Endodermal cell (in vitro differentiated cells): Measurements from ENCODE around the gene GATD1. TPM values are rescaled to one million over a fixed set of nuclear protein-coding genes. Genes with fewer than 3 reads are reported as not detected.

Source experiments
- DNase-seq: peaks from one replicate; pipeline ENCODE4 v3.0.0-alpha.2; 2017
- H3K27ac ChIP-seq: 2 replicates; pipeline ENCODE4 v1.5.1; 2013; ENCODE audit warnings: mild to moderate bottlenecking, low read depth, low read length, moderate library complexity
- H3K27me3 ChIP-seq: 2 replicates; pipeline ENCODE4 v1.6.1; 2013; ENCODE audit warnings: mild to moderate bottlenecking, low read length, moderate library complexity; ENCODE audit not compliant: insufficient read depth, control insufficient read depth, poor library complexity, severe bottlenecking
- H3K36me3 ChIP-seq: 2 replicates; pipeline ENCODE4 v1.7.0; 2013; ENCODE audit warnings: mild to moderate bottlenecking, low read length, moderate library complexity; ENCODE audit not compliant: control insufficient read depth, insufficient read depth
- H3K4me1 ChIP-seq: one replicate; pipeline ENCODE4 v1.7.0; 2013; ENCODE audit warnings: low read length; ENCODE audit not compliant: control insufficient read depth, insufficient read depth
- H3K4me3 ChIP-seq: 2 replicates; pipeline ENCODE4 v1.5.1; 2013; ENCODE audit warnings: mild to moderate bottlenecking, low read length, moderate library complexity
- H3K9ac ChIP-seq: 2 replicates; pipeline ENCODE4 v1.6.1; 2013; ENCODE audit warnings: mild to moderate bottlenecking, low read length, moderate library complexity; ENCODE audit not compliant: poor library complexity, severe bottlenecking; ENCODE audit errors: extremely low read depth
- H3K9me3 ChIP-seq: 2 replicates; pipeline ENCODE4 v1.6.1; 2013; ENCODE audit warnings: mild to moderate bottlenecking, low read length, moderate library complexity; ENCODE audit not compliant: control insufficient read depth
- H3K27ac Mint-ChIP-seq: 2 replicates; pipeline ENCODE4 v1.8.0; 2020; ENCODE audit warnings: mixed read lengths
- H3K27me3 Mint-ChIP-seq: 2 replicates; pipeline ENCODE4 v1.8.0; 2021; ENCODE audit warnings: mild to moderate bottlenecking, mixed read lengths; ENCODE audit not compliant: insufficient read depth
- H3K36me3 Mint-ChIP-seq: 2 replicates; pipeline ENCODE4 v1.8.0; 2020; ENCODE audit warnings: low read depth, mixed read lengths
- H3K4me1 Mint-ChIP-seq: 2 replicates; pipeline ENCODE4 v1.8.0; 2020; ENCODE audit warnings: mixed read lengths
- H3K4me3 Mint-ChIP-seq: 2 replicates; pipeline ENCODE4 v1.8.0; 2020; ENCODE audit warnings: mild to moderate bottlenecking, moderate library complexity, mixed read lengths
- H3K9me3 Mint-ChIP-seq: 2 replicates; pipeline ENCODE4 v1.8.0; 2020; ENCODE audit warnings: mild to moderate bottlenecking, mixed read lengths
- WGBS, 2 experiments: methylation state at CpG; one replicate each; pipeline versions ENCODE4 v1.1.5 to v1.1.7; 2013; ENCODE audit warnings: missing lambda C conversion rate in 2 of 2, mixed read lengths in 1 of 2; ENCODE audit not compliant: insufficient coverage in 1 of 2, insufficient read length in 1 of 2; 5-methylcytosine and 5-hydroxymethylcytosine counted together
- total RNA-seq, 2 donors: library from RNA; stranded (reverse); fragmentation: NEBNext Ultra II Directional in 1 of 2; extraction: Animal tissue kit (Norgen Biotek cat#: 25700) in 1 of 2; gene quantifications; 2 replicates in 1 of 2; 3 replicates in 1 of 2; pipeline ENCODE4 v1.2.1, GENCODE V29; 2021
- TF ChIP-seq, protein P1 (sequence below): fragments of 200-600 bp; sonication (generic); conservative IDR thresholded peaks from 2 replicates; pipeline ENCODE4 v1.5.0; 2021; ENCODE audit warnings: antibody characterized with exemption, mild to moderate bottlenecking

GATD1 gene
- total RNA-seq, 2 donors from 2014 or later = 57.2 to 63.2 TPM

DNA sequence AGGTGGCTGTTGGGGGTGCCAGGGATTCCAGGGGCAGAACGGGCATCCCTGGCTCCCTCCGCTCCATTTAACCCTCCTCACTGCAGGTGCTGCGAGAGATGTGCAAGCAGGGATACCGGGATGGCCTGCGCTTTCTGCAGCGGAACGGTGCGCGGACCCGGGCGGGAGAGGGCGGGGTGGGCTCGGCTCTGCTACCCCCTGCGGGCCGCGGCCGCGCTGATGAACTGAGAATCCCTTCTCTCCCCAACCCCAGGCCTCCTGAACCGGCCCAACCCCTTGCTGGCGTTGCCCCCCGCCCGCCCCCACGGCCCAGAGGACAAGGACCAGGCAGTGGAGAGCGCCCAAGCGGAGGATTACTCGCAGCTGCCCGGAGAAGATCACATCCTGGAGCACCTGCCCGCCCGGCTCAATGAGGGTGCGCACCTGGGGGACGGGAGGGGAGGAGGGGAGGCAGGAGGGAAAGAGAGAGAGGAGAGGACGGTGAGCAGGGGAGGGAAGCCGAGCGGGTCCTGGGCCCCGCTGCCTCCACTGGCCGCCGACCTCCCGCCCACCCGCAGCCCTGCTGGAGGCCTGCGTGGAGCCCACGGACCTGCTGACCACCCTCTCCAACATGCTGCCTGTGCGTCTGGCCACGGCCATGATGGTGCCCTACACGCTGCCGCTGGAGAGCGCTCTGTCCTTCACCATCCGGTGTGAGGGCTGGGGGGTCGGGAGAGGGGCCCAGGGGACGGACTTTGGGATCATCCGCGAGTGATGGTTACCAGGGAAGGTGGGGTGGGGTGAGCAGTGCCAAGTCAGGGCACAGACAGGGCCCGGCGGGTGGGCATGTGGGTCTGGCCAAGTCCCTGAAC lies 46.4 kb upstream of the GATD1 start:
- Mint-ChIP-seq H3K27ac (no peak overlapping the region), H3K4me3 (no peak overlapping the region), H3K9me3 (no peaks in the 10 kb centered on the region), H3K36me3 (peaks cover 13% of the 10 kb centered on the region), H3K27me3 (peaks cover 14% of the 10 kb centered on the region), H3K4me1 (peaks cover 9% of the 10 kb centered on the region)
- Histone ChIP-seq H3K27me3 (peaks cover 32% of the 10 kb centered on the region), H3K27ac (no peak overlapping the region), H3K9ac (no peak overlapping the region), H3K9me3 (no peaks in the 10 kb centered on the region), H3K4me3 (no peak overlapping the region), H3K4me1 (no peaks in the 10 kb centered on the region), H3K36me3 (no peaks in the 10 kb centered on the region)
- 94 to 96% methylated on average over 24 to 53 of the region's 53 CpGs for WGBS, 2 experiments
- TF ChIP-seq, protein P1, sequence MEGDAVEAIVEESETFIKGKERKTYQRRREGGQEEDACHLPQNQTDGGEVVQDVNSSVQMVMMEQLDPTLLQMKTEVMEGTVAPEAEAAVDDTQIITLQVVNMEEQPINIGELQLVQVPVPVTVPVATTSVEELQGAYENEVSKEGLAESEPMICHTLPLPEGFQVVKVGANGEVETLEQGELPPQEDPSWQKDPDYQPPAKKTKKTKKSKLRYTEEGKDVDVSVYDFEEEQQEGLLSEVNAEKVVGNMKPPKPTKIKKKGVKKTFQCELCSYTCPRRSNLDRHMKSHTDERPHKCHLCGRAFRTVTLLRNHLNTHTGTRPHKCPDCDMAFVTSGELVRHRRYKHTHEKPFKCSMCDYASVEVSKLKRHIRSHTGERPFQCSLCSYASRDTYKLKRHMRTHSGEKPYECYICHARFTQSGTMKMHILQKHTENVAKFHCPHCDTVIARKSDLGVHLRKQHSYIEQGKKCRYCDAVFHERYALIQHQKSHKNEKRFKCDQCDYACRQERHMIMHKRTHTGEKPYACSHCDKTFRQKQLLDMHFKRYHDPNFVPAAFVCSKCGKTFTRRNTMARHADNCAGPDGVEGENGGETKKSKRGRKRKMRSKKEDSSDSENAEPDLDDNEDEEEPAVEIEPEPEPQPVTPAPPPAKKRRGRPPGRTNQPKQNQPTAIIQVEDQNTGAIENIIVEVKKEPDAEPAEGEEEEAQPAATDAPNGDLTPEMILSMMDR = no peak
- no peak for DNase-seq

DNA sequence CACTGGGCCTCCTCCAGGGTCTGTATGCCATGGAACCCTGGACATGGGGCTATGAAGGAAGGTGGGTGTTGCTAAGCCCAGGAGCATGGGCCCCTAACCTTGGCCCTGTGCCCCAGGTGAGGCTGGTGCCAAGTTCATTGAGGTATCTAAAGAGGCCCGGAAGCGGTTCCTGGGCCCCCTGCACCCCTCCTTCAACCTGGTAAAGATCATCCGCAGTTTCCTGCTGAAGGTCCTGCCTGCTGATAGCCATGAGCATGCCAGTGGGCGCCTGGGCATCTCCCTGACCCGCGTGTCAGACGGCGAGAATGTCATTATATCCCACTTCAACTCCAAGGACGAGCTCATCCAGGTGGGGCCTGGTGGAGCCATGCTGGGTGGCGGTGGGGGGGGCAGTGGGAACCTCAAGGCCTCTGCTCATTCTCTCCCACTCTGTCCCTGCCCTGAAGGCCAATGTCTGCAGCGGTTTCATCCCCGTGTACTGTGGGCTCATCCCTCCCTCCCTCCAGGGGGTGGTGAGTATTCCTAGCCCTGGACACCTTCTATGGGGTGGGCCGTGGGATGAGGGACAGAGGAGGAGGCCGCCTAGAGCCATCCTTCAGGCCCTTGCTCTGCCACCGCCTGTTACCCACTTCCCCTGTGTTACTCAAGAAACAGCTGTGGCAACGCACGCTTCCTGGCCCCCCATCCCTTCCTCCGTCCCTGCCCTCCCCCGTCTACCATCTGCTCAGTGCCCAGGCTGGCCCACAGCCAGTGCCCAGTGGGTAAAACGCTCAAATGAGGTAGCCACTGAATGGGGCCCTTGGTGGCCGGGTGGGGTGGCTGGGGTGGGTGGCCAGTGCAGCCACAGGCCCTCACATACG lies 44.5 kb upstream of the GATD1 start:
- no peaks in the 10 kb centered on the region for H3K9me3 ChIP-seq
- TF ChIP-seq, protein P1 = no peak
- H3K4me3 Mint-ChIP-seq = no peak overlapping the region

DNA sequence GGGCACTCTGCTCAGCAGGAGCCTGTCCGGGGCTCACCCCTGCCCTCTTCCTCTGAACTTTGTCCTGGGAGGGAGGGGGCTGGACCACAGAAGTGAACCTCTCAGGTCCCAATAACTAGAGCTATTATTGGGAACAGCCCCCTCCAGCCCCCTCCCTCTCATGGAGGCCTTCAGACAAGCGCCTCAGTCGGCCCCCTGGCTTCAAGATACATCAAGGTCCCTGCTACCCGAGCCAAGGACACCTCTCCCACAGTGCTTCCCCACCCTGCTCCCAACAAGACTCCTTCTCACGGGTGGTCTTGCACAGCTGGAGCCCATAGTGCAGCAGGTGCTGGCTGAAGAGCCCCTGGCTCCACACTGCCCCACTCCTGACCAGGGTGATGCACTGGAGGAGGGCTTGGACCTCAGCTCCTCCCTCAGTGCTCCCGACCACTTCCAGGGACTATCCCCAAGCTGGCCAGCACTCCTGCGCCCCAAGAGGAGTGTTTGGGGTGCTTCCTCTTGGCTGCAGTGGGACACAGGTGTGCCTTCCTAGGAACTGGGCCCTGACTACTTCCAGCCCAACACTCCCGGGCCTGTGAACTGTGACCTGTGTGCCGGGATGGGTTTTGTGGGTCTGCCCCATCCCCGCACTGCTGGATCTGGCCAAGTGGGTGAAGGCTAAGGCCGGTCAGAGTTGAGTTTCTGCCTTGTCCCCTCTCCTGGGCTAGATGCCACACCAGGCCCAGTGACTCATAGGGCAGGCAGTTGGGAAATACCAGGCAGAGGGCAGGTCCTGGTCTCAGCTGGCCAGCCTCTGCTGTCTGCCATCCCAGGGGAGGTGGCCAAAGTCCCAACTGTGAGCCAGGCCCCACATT lies 43.6 kb upstream of the GATD1 start:
- Histone ChIP-seq H3K9me3 (no peaks in the 10 kb centered on the region), H3K4me3 (peak overlapping the region; percentile 81), H3K27ac (no peak overlapping the region), H3K4me1 (no peaks in the 10 kb centered on the region), H3K27me3 (peaks cover 8% of the 10 kb centered on the region), H3K9ac (peak overlapping the region; percentile 63), H3K36me3 (no peaks in the 10 kb centered on the region)
- H3K4me1 Mint-ChIP-seq = no peaks in the 10 kb centered on the region
- H3K36me3 Mint-ChIP-seq = peaks cover 13% of the 10 kb centered on the region
- H3K27me3 Mint-ChIP-seq = no peaks in the 10 kb centered on the region
- TF ChIP-seq, protein P1 = no peak
- no peaks in the 10 kb centered on the region for H3K9me3 Mint-ChIP-seq
- WGBS, 2 experiments = 87 to 89% methylated on average over 7 to 11 of the region's 11 CpGs
- DNase-seq = no peak
- H3K27ac Mint-ChIP-seq = no peak overlapping the region
- peak overlapping the region; percentile 70 for H3K4me3 Mint-ChIP-seq

More for the DNA sequence above, 44.5 kb upstream of the GATD1 start:
- no peak for DNase-seq
- Mint-ChIP-seq H3K36me3 (peaks cover 13% of the 10 kb centered on the region), H3K4me1 (no peaks in the 10 kb centered on the region), H3K27ac (no peak overlapping the region), H3K27me3 (peaks cover 3% of the 10 kb centered on the region), H3K9me3 (no peaks in the 10 kb centered on the region)
- Histone ChIP-seq H3K36me3 (no peaks in the 10 kb centered on the region), H3K4me1 (no peaks in the 10 kb centered on the region), H3K27me3 (peaks cover 17% of the 10 kb centered on the region), H3K27ac (no peak overlapping the region), H3K4me3 (no peak overlapping the region), H3K9ac (no peak overlapping the region)
- WGBS, 2 experiments = 93 to 99% methylated on average over 11 to 22 of the region's 22 CpGs
